H1 (cell line): ENCODE results near the gene NFAM1. TPM values are rescaled to one million over a fixed set of nuclear protein-coding genes. Genes with fewer than 3 reads are reported as not detected.

ENCODE experiments used
- CTCF ChIA-PET: fragments of 300-600 bp; sonication (Branson Sonifier 250); formaldehyde crosslinking; loops from one replicate; lab custom pipeline; 2021; ENCODE audit not compliant: partially characterized antibody; lab: Charles Lee
- POLR2A ChIA-PET: fragments of 300-600 bp; sonication (Branson Sonifier 250); formaldehyde crosslinking; loops from one replicate; lab custom pipeline; 2021; ENCODE audit warnings: inconsistent platforms; ENCODE audit not compliant: partially characterized antibody; lab: Charles Lee
- DNase-seq, 2 experiments: peaks; one replicate each; pipeline versions ENCODE4 v3.0.0 to v3.0.0-alpha.2; 2010 to 2022; ENCODE audit warnings: low spot score in 2 of 2, low read depth in 1 of 2, mixed read lengths in 1 of 2
- FAIRE-seq: peaks from 2 replicates; lab custom pipeline; 2011; peaks lifted over from hg19 to GRCh38; lab: Jason Lieb, UNC
- H2AFZ ChIP-seq: 2 replicates; pipeline ENCODE4 v1.8.1; 2012; ENCODE audit warnings: low read length, inconsistent platforms
- H2AK5ac ChIP-seq: 2 replicates; pipeline ENCODE4 v1.6.1; 2013; ENCODE audit warnings: low read depth, low read length
- H2BK120ac ChIP-seq: replicated peaks from 2 replicates; pipeline ENCODE3; 2013; ENCODE audit warnings: low read depth, low read length, inconsistent platforms
- H2BK12ac ChIP-seq: 2 replicates; pipeline ENCODE4 v1.6.1; 2013; ENCODE audit warnings: low read depth, low read length
- H2BK15ac ChIP-seq: 2 replicates; pipeline ENCODE4 v1.6.1; 2013; ENCODE audit warnings: low read length
- H2BK20ac ChIP-seq: 2 replicates; pipeline ENCODE4 v1.6.1; 2013; ENCODE audit warnings: low read length
- H2BK5ac ChIP-seq: 2 replicates; pipeline ENCODE4 v1.6.1; 2013; ENCODE audit warnings: low read depth, low read length
- H3K14ac ChIP-seq: 2 replicates; pipeline ENCODE4 v1.6.1; 2013; ENCODE audit warnings: inconsistent platforms; ENCODE audit not compliant: insufficient read length
- H3K18ac ChIP-seq: 2 replicates; pipeline ENCODE4 v1.6.1; 2013; ENCODE audit warnings: low read length; ENCODE audit errors: extremely low read depth
- H3K23ac ChIP-seq: 2 replicates; pipeline ENCODE4 v1.6.1; 2013; ENCODE audit warnings: inconsistent platforms; ENCODE audit not compliant: insufficient read length
- H3K23me2 ChIP-seq: 2 replicates; pipeline ENCODE4 v1.6.1; 2013; ENCODE audit warnings: low read depth, low read length
- H3K27ac ChIP-seq: 2 replicates; pipeline ENCODE4 v1.6.1; 2011; ENCODE audit warnings: low read depth, low read length, inconsistent platforms
- H3K27me3 ChIP-seq, 4 experiments: replicated peaks in 1 of 4; 1 replicate in 1 of 4; 2 replicates in 3 of 4; pipeline versions ENCODE4 v1.6.1 to v1.8.1; 2011 to 2013; ENCODE audit warnings: low read length in 3 of 4, mild to moderate bottlenecking in 3 of 4, inconsistent platforms in 2 of 4, mixed read lengths in 2 of 4, moderate library complexity in 1 of 4; ENCODE audit not compliant: control insufficient read depth in 3 of 4, insufficient read depth in 3 of 4; ENCODE audit errors: extremely low read depth in 1 of 4
- H3K36me3 ChIP-seq, 4 experiments: 2 replicates each; pipeline versions ENCODE4 v1.6.1 to v1.8.1; 2011 to 2013; ENCODE audit warnings: mild to moderate bottlenecking in 4 of 4, low read length in 3 of 4, moderate library complexity in 2 of 4, control low read depth in 1 of 4, inconsistent platforms in 1 of 4; ENCODE audit not compliant: insufficient read depth in 4 of 4, control insufficient read depth in 2 of 4
- H3K4ac ChIP-seq: replicated peaks from 2 replicates; pipeline ENCODE3; 2013; ENCODE audit warnings: low read length, low read depth, mixed read lengths, inconsistent platforms; ENCODE audit not compliant: insufficient read length
- H3K4me1 ChIP-seq, 4 experiments: replicated peaks in 1 of 4; 1 replicate in 1 of 4; 2 replicates in 3 of 4; pipeline versions ENCODE4 v1.6.1 to v1.8.1; 2011 to 2013; ENCODE audit warnings: low read length in 3 of 4, inconsistent platforms in 2 of 4, mixed read lengths in 1 of 4; ENCODE audit not compliant: insufficient read depth in 4 of 4, control insufficient read depth in 3 of 4
- H3K4me2 ChIP-seq, 2 experiments: 2 replicates each; pipeline versions ENCODE4 v1.6.1 to v1.8.1; 2011 to 2013; ENCODE audit warnings: low read depth in 2 of 2, low read length in 2 of 2, control low read depth in 1 of 2, inconsistent platforms in 1 of 2, mild to moderate bottlenecking in 1 of 2; ENCODE audit not compliant: insufficient read depth in 1 of 2
- H3K4me3 ChIP-seq, 4 experiments: fragments of 200-600, 300-600 bp in 1 of 4; sonication (generic), shearing (Covaris generic), sonication (Bioruptor Twin) in 1 of 4; 2 replicates each; pipeline versions ENCODE4 v1.5.1 to v1.8.1; 2011 to 2016; ENCODE audit warnings: low read length in 4 of 4, low read depth in 3 of 4, control low read depth in 2 of 4, inconsistent platforms in 2 of 4, mild to moderate bottlenecking in 2 of 4, mixed read lengths in 1 of 4, moderate library complexity in 1 of 4; ENCODE audit not compliant: insufficient read depth in 2 of 4; ENCODE audit errors: extremely low read depth in 1 of 4
- H3K56ac ChIP-seq: replicated peaks from 2 replicates; pipeline ENCODE3; 2013; ENCODE audit warnings: low read depth, mild to moderate bottlenecking, mixed read lengths, low read length, inconsistent platforms; ENCODE audit not compliant: insufficient read length
- H3K79me1 ChIP-seq: 2 replicates; pipeline ENCODE4 v1.6.1; 2013; ENCODE audit warnings: low read depth, low read length, control low read depth
- H3K79me2 ChIP-seq, 2 experiments: 2 replicates each; pipeline versions ENCODE4 v1.6.1 to v1.8.1; 2012 to 2013; ENCODE audit warnings: low read length in 2 of 2, mild to moderate bottlenecking in 2 of 2, inconsistent platforms in 1 of 2; ENCODE audit not compliant: insufficient read depth in 2 of 2, control insufficient read depth in 1 of 2
- H3K9ac ChIP-seq, 4 experiments: replicated peaks in 1 of 4; 1 replicate in 1 of 4; 2 replicates in 3 of 4; pipeline versions ENCODE4 v1.6.1 to v1.8.1; 2011 to 2013; ENCODE audit warnings: low read depth in 3 of 4, low read length in 3 of 4, control low read depth in 2 of 4, mild to moderate bottlenecking in 2 of 4, moderate library complexity in 2 of 4, inconsistent platforms in 1 of 4; ENCODE audit errors: extremely low read depth in 1 of 4
- H3K9me3 ChIP-seq, 2 experiments: 2 replicates each; pipeline versions ENCODE4 v1.6.1 to v1.8.1; 2012 to 2013; ENCODE audit warnings: mild to moderate bottlenecking in 2 of 2, moderate library complexity in 2 of 2, control low read depth in 1 of 2, inconsistent platforms in 1 of 2, low read depth in 1 of 2, low read length in 1 of 2, mixed read lengths in 1 of 2; ENCODE audit not compliant: insufficient read depth in 2 of 2
- H4K20me1 ChIP-seq, 2 experiments: replicated peaks in 1 of 2; 2 replicates each; pipeline versions ENCODE3 to v1.8.1; 2011 to 2013; ENCODE audit warnings: inconsistent platforms in 2 of 2, low read length in 2 of 2, mild to moderate bottlenecking in 1 of 2; ENCODE audit not compliant: insufficient read depth in 2 of 2, control insufficient read depth in 1 of 2
- H4K5ac ChIP-seq: 2 replicates; pipeline ENCODE4 v1.6.1; 2013; ENCODE audit warnings: low read length, low read depth, mixed read lengths, inconsistent platforms; ENCODE audit not compliant: insufficient read length
- H4K8ac ChIP-seq: 2 replicates; pipeline ENCODE4 v1.8.0; 2013; ENCODE audit warnings: mild to moderate bottlenecking, moderate library complexity, low read length, inconsistent platforms; ENCODE audit not compliant: insufficient read depth; ENCODE audit errors: extremely low read depth
- H4K91ac ChIP-seq: replicated peaks from 2 replicates; pipeline ENCODE3; 2013; ENCODE audit warnings: low read length, mixed read lengths, inconsistent platforms; ENCODE audit not compliant: insufficient read length
- KDM1A ChIP-seq: fragments of 200-600, 300-600 bp; sonication (generic); IDR thresholded peaks from 2 replicates; pipeline ENCODE4 v1.7.1; 2016; ENCODE audit warnings: mild to moderate bottlenecking, low read length, borderline replicate concordance
- RXRA ChIP-seq: IDR thresholded peaks from 2 replicates; pipeline ENCODE4 v1.6.1; 2011; ENCODE audit warnings: low read depth, mild to moderate bottlenecking, low read length, moderate library complexity; ENCODE audit not compliant: insufficient read depth
- WGBS, 2 experiments: shearing (Covaris generic) in 1 of 2; methylation state at CpG; one replicate each; pipeline versions ENCODE4 v1.1.6 to v1.1.7; 2013 to 2015; ENCODE audit warnings: low lambda C conversion rate in 2 of 2, mixed read lengths in 2 of 2, inconsistent platforms in 1 of 2, low coverage in 1 of 2, missing lambda C conversion rate in 1 of 2; ENCODE audit not compliant: insufficient replicate concordance in 2 of 2, insufficient coverage in 1 of 2, insufficient read length in 1 of 2; ENCODE audit errors: extremely low coverage in 1 of 2, missing lambda C conversion rate in 1 of 2; 5-methylcytosine and 5-hydroxymethylcytosine counted together
- polyA plus RNA-seq, 7 experiments: library from polyadenylated mRNA; depleted of rRNA in 3 of 7; stranded (reverse) in 5 of 7; unstranded in 2 of 7; fragments of >200 nt in 5 of 7; fragments of 200-250 nt in 2 of 7; gene quantifications; 1 replicate in 5 of 7; 2 replicates in 1 of 7; 4 replicates in 1 of 7; pipeline versions ENCODE4 v1.2.1 to v1.2.3, GENCODE V29; 2011 to 2013; ENCODE audit warnings: missing spikeins in 2 of 7, mixed read lengths in 2 of 7
- total RNA-seq: library from RNA; stranded (reverse); fragmentation: NEBNext Ultra II Directional; extraction: Animal tissue kit (Norgen Biotek cat#: 25700); gene quantifications from 2 replicates; pipeline ENCODE4 v1.2.1, GENCODE V29; 2021

NFAM1 gene
- total and polyA plus RNA-seq, 2 of the 8 experiments (the other 6 are each of a cell fraction or from before 2014, with no cell fraction given): 0.62 to 0.73 TPM

DNA sequence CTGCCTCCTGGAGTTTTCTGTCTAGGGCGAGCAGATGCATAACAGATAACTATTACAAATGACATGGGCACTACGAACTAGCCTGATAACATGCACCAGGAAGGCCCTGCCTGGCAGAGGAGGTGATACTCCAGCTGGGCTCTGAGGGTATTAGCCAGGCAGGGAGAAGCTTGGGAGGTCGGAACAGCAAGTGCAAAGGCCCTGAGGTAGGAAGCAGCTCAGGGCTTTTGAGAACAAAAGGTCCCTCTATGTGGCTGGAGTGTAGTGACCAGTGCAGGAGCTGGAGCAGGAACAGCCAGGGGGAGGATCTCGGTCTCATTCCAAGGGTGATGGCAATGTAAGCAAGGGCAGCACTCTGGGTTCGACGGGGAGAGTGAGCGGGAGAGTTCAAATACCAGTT is 100.1 kb downstream of the NFAM1 start:
- H3K27me3 ChIP-seq: no peaks in the 10 kb centered on the region; a peak in 1 of 7 replicates
- H3K4ac ChIP-seq: no peak overlapping the region
- no peak for FAIRE-seq
- H3K27ac ChIP-seq: no peak overlapping the region
- no peaks in the 10 kb centered on the region for H3K9me3 ChIP-seq
- peaks cover 11 to 25% of the 10 kb centered on the region in 2 experiments for H4K20me1 ChIP-seq
- H3K4me3 ChIP-seq: no peak overlapping the region
- H3K14ac ChIP-seq: no peak overlapping the region
- H3K79me1 ChIP-seq: peaks cover 24% of the 10 kb centered on the region
- no peak overlapping the region for H2AK5ac ChIP-seq
- H4K91ac ChIP-seq: no peak overlapping the region
- TF ChIP-seq RXRA: no peak
- TF ChIP-seq KDM1A: peak; percentile 79; the same call in 1 of the 2 replicates
- no peak overlapping the region for H3K18ac ChIP-seq
- 81% methylated on average over 7 of the region's 7 CpGs; no CpG with 5 or more reads in 1 of the 2 experiments for WGBS, 2 experiments
- H3K23ac ChIP-seq: no peak overlapping the region
- H3K9ac ChIP-seq: no peak overlapping the region
- no peak overlapping the region for H3K4me2 ChIP-seq
- peaks cover 0 to 9% (median 1%) of the 10 kb centered on the region in 4 experiments; a peak in 5 of 7 replicates for H3K4me1 ChIP-seq
- no peak overlapping the region for H2BK12ac ChIP-seq
- no peak overlapping the region for H2BK120ac ChIP-seq
- H4K5ac ChIP-seq: no peak overlapping the region
- no peak overlapping the region for H2BK5ac ChIP-seq
- peaks cover 0 to 7% of the 10 kb centered on the region in 2 experiments; a peak in 1 of 4 replicates for H3K79me2 ChIP-seq
- H2BK15ac ChIP-seq: no peak overlapping the region
- H2BK20ac ChIP-seq: no peak overlapping the region
- no peak overlapping the region for H4K8ac ChIP-seq
- POLR2A ChIA-PET: interaction anchor here (1.3 kb wide), 1 partner anchor 10 kb away, joined by 3 read pairs; no protein-coding TSS in a partner anchor
- H2AFZ ChIP-seq: no peak overlapping the region
- no peaks in the 10 kb centered on the region for H3K36me3 ChIP-seq
- CTCF ChIA-PET: no interaction called here
- H3K56ac ChIP-seq: no peak overlapping the region
- no peak for DNase-seq
- peaks cover 2% of the 10 kb centered on the region; the same call in 1 of the 2 replicates for H3K23me2 ChIP-seq
